ENCODE results near the gene GAS1. TPM values are rescaled to one million over a fixed set of nuclear protein-coding genes. Genes with fewer than 3 reads are reported as not detected.
A peak's percentile ranks its signal among the peaks of the same experiment; 100 is the strongest.

GAS1 gene
- polyA plus RNA-seq, 1 donor (not counting 4 experiments of a cell fraction or from before 2014, with no cell fraction given) = 0.75 TPM

DNA sequence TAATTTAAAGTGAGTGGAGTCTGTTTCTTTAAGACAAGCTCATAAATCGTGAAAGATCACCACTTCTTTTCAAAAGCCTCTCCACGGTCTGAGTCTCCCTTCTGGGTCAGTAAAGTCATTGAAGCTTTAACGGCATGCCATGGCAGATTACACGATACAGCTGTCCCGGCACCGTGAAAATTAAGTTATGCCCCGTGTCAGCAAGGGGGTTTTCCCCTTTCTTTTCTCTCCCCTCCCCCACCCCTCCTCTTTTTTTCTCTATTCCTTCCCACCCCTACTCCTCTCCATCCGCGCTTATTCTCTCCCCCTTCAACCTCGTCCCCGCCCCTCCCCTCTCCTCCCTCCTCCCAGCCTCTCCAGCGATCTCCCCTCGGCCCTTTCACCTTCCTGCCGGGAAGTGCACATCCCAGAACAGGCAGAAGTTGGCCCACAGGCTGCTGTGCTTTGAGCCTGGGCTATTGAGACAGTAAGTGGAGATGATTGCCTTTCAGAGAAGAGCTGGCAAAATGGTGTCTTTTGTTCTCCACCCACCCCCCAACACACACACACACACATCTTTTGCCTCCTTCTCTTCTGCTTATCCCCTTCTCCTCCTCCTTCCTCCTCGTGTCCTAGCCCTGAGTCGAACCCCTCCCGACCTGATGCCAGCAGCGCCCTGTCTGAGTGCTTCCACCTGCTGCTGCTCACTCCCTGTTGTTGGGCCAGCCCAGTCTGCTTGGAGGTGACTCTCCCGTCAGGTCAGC lies 44.1 kb downstream of the GAS1 start:
- H4K20me1 ChIP-seq (ENCODE audit: control insufficient read depth, extremely low read depth, insufficient read depth, low read length) = no peaks in the 10 kb centered on the region
- H3K27ac ChIP-seq (ENCODE audit: control insufficient read depth, insufficient read depth, low read length) = no peak overlapping the region
- H2AFZ ChIP-seq (ENCODE audit: control insufficient read depth, low read length) = no peak overlapping the region
- H3K36me3 ChIP-seq (ENCODE audit: control insufficient read depth in 2 of 2, extremely low read depth in 1 of 2, insufficient read depth in 2 of 2, low read length in 2 of 2) = no peaks in the 10 kb centered on the region
- DNase-seq (ENCODE audit: low read depth, low spot score) (no peak), FAIRE-seq (no peak)
- no peak overlapping the region for H3K9ac ChIP-seq (ENCODE audit: control insufficient read depth, extremely low read depth, insufficient read depth, low read length)
- no peaks in the 10 kb centered on the region for H3K79me2 ChIP-seq (ENCODE audit: control insufficient read depth, insufficient read depth, low read length)
- H3K9me1 ChIP-seq (ENCODE audit: control insufficient read depth, extremely low read depth, insufficient read depth, low read length) = no peaks in the 10 kb centered on the region
- H3K9me3 ChIP-seq (ENCODE audit: control insufficient read depth, low read depth, low read length) = no peaks in the 10 kb centered on the region
- H3K27me3 ChIP-seq (ENCODE audit: control insufficient read depth, extremely low read depth, insufficient read depth, low read length) = peaks cover 7% of the 10 kb centered on the region
- peak overlapping the region; percentile 28 for H3K4me2 ChIP-seq (ENCODE audit: control insufficient read depth, extremely low read depth, insufficient read depth, low read depth, low read length)
- dilution Hi-C loops (cut with MboI; ENCODE audit: extremely low pct_ligation_motif_present, low sequenced_read_pairs) = no loop called here
- TF ChIP-seq EZH2 (IDR thresholded peaks at IDR 0.05; ENCODE audit: low read length) = no peak
- TF ChIP-seq, protein P1, sequence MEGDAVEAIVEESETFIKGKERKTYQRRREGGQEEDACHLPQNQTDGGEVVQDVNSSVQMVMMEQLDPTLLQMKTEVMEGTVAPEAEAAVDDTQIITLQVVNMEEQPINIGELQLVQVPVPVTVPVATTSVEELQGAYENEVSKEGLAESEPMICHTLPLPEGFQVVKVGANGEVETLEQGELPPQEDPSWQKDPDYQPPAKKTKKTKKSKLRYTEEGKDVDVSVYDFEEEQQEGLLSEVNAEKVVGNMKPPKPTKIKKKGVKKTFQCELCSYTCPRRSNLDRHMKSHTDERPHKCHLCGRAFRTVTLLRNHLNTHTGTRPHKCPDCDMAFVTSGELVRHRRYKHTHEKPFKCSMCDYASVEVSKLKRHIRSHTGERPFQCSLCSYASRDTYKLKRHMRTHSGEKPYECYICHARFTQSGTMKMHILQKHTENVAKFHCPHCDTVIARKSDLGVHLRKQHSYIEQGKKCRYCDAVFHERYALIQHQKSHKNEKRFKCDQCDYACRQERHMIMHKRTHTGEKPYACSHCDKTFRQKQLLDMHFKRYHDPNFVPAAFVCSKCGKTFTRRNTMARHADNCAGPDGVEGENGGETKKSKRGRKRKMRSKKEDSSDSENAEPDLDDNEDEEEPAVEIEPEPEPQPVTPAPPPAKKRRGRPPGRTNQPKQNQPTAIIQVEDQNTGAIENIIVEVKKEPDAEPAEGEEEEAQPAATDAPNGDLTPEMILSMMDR (optimal IDR thresholded peaks at IDR 0.05 in 1 of 3, IDR thresholded peaks at IDR 0.05 in 1 of 3, conservative IDR thresholded peaks at IDR 0.05 in 1 of 3; ENCODE audit: extremely low read depth in 1 of 3, insufficient read depth in 2 of 3, low read length in 3 of 3) = no peak
- H3K4me1 ChIP-seq (ENCODE audit: control insufficient read depth, extremely low read depth, insufficient read depth, low read length) = no peaks in the 10 kb centered on the region
- H3K4me3 ChIP-seq (ENCODE audit: control insufficient read depth in 2 of 3, extremely low read depth in 1 of 3, insufficient read depth in 2 of 3, low read depth in 1 of 3, low read length in 3 of 3) = no peak overlapping the region

DNA sequence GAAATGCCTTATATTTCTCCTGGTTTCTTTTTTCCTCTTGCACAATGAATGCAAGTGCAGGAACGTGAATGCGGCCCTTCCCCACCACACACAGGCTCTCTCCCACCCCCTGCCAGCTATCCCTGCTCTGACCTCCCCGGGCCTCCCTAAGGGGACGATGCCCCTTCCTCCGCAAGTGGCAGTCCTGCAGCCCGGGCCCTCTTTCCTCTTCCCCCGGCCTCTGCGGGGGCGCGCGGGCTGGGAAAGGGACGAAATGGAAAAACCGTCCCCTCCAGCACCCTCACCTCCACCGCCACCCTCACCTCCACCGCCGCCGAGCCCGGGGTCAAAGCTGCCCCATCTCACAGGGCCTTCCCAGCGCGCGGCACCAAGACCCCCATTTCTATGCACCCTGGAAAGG lies 44.7 kb downstream of the GAS1 start:
- dilution Hi-C loops (cut with MboI; ENCODE audit: extremely low pct_ligation_motif_present, low sequenced_read_pairs) = no loop called here
- TF ChIP-seq, protein P1 (optimal IDR thresholded peaks at IDR 0.05 in 1 of 3, IDR thresholded peaks at IDR 0.05 in 1 of 3, conservative IDR thresholded peaks at IDR 0.05 in 1 of 3; ENCODE audit: extremely low read depth in 1 of 3, insufficient read depth in 2 of 3, low read length in 3 of 3) = no peak
- no peak for TF ChIP-seq EZH2 (IDR thresholded peaks at IDR 0.05; ENCODE audit: low read length)
- Histone ChIP-seq H3K27ac (ENCODE audit: control insufficient read depth, insufficient read depth, low read length) (no peak overlapping the region), H3K4me3 (ENCODE audit: control insufficient read depth in 2 of 3, extremely low read depth in 1 of 3, insufficient read depth in 2 of 3, low read depth in 1 of 3, low read length in 3 of 3) (no peak overlapping the region), H3K27me3 (ENCODE audit: control insufficient read depth, extremely low read depth, insufficient read depth, low read length) (peaks cover 7% of the 10 kb centered on the region), H3K9me1 (ENCODE audit: control insufficient read depth, extremely low read depth, insufficient read depth, low read length) (no peaks in the 10 kb centered on the region), H3K36me3 (ENCODE audit: control insufficient read depth in 2 of 2, extremely low read depth in 1 of 2, insufficient read depth in 2 of 2, low read length in 2 of 2) (no peaks in the 10 kb centered on the region), H3K4me2 (ENCODE audit: control insufficient read depth, extremely low read depth, insufficient read depth, low read depth, low read length) (peak overlapping the region; percentile 28), H2AFZ (ENCODE audit: control insufficient read depth, low read length) (no peak overlapping the region), H3K9ac (ENCODE audit: control insufficient read depth, extremely low read depth, insufficient read depth, low read length) (no peak overlapping the region), H3K9me3 (ENCODE audit: control insufficient read depth, low read depth, low read length) (no peaks in the 10 kb centered on the region), H3K4me1 (ENCODE audit: control insufficient read depth, extremely low read depth, insufficient read depth, low read length) (no peaks in the 10 kb centered on the region), H4K20me1 (ENCODE audit: control insufficient read depth, extremely low read depth, insufficient read depth, low read length) (no peaks in the 10 kb centered on the region), H3K79me2 (ENCODE audit: control insufficient read depth, insufficient read depth, low read length) (no peaks in the 10 kb centered on the region)
- FAIRE-seq (no peak), DNase-seq (ENCODE audit: low read depth, low spot score) (no peak)
